ENCODE results near the gene FRMPD2. TPM values are rescaled to one million over a fixed set of nuclear protein-coding genes. Genes with fewer than 3 reads are reported as not detected.

Gene FRMPD2, protein sequence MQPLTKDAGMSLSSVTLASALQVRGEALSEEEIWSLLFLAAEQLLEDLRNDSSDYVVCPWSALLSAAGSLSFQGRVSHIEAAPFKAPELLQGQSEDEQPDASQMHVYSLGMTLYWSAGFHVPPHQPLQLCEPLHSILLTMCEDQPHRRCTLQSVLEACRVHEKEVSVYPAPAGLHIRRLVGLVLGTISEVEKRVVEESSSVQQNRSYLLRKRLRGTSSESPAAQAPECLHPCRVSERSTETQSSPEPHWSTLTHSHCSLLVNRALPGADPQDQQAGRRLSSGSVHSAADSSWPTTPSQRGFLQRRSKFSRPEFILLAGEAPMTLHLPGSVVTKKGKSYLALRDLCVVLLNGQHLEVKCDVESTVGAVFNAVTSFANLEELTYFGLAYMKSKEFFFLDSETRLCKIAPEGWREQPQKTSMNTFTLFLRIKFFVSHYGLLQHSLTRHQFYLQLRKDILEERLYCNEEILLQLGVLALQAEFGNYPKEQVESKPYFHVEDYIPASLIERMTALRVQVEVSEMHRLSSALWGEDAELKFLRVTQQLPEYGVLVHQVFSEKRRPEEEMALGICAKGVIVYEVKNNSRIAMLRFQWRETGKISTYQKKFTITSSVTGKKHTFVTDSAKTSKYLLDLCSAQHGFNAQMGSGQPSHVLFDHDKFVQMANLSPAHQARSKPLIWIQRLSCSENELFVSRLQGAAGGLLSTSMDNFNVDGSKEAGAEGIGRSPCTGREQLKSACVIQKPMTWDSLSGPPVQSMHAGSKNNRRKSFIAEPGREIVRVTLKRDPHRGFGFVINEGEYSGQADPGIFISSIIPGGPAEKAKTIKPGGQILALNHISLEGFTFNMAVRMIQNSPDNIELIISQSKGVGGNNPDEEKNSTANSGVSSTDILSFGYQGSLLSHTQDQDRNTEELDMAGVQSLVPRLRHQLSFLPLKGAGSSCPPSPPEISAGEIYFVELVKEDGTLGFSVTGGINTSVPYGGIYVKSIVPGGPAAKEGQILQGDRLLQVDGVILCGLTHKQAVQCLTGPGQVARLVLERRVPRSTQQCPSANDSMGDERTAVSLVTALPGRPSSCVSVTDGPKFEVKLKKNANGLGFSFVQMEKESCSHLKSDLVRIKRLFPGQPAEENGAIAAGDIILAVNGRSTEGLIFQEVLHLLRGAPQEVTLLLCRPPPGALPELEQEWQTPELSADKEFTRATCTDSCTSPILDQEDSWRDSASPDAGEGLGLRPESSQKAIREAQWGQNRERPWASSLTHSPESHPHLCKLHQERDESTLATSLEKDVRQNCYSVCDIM (N-terminal part only)
- total RNA-seq (ENCODE audit: low replicate concordance): 0.80 and 1.1 TPM in 2 replicates
- long read RNA-seq, partial matches to known transcripts: 2 of 4 reads
- long read RNA-seq, other reads (novel, unspliced or antisense): 2 of 4 reads

DNA sequence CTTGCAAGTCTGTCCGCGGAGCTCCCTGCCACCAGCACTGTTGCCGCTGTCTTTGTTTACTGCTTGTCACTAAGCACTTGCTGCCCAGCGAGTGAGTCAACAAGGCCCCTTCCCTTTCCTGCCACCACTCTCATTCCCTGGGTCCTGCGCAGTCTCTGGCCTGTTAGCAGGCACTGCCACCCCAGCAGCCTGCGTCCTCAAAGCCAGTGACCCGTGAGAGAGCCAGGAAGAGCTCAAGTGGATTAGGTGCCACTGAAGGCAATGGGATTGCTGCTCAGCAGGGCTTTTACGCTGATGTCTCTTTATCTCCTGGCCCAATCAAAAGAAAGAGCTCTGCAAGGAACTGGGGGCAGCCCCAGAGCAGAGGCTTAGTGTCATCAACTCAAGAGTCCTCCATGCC is at the start of gene FRMPD2:
Gene FRMPD2, minus strand, starts transcription at position 61 of the 400 bp plus-strand sequence. CDS start 129 bp downstream, outside the sequence.
- no peaks in the 10 kb centered on the region for H3K9me3 Mint-ChIP-seq
- H3K27ac Mint-ChIP-seq: no peak within 1 kb of the TSS
- no peak within 1 kb of the TSS for H3K4me3 Mint-ChIP-seq
- no peaks in the 10 kb centered on the region for H3K4me1 Mint-ChIP-seq (ENCODE audit: unreplicated experiment)
- peaks cover 21% of the 10 kb centered on the region for H3K27me3 Mint-ChIP-seq
- H3K36me3 Mint-ChIP-seq: no peaks in the 10 kb centered on the region
- DNase-seq (ENCODE audit: extremely low spot score, unreplicated experiment): no peak
- TF ChIP-seq, protein P1, sequence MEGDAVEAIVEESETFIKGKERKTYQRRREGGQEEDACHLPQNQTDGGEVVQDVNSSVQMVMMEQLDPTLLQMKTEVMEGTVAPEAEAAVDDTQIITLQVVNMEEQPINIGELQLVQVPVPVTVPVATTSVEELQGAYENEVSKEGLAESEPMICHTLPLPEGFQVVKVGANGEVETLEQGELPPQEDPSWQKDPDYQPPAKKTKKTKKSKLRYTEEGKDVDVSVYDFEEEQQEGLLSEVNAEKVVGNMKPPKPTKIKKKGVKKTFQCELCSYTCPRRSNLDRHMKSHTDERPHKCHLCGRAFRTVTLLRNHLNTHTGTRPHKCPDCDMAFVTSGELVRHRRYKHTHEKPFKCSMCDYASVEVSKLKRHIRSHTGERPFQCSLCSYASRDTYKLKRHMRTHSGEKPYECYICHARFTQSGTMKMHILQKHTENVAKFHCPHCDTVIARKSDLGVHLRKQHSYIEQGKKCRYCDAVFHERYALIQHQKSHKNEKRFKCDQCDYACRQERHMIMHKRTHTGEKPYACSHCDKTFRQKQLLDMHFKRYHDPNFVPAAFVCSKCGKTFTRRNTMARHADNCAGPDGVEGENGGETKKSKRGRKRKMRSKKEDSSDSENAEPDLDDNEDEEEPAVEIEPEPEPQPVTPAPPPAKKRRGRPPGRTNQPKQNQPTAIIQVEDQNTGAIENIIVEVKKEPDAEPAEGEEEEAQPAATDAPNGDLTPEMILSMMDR (conservative IDR thresholded peaks at IDR 0.05): no peak

DNA sequence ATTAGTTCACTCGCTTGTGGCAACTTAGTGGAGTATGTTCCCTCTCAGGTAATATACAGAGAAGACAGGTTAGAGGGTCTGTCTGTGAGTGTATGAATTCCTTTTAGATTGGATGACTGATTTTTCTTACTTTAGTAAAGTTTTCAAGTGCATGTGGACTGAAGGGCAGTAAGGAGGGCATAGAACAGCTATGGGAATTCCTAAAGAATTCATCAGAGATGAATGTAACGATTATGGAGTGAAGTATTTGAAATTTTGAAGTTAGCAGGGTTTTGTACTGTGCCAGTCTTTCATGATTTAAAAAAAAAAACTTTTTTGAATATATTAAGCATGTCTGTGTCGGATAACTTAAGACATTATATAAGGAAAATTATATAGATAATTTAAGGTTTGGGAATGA is 47.5 kb upstream of the FRMPD2 start:
- TF ChIP-seq, protein P1 (conservative IDR thresholded peaks at IDR 0.05): no peak
- peaks cover 3% of the 10 kb centered on the region for H3K4me1 Mint-ChIP-seq (ENCODE audit: unreplicated experiment)
- H3K27me3 Mint-ChIP-seq: no peaks in the 10 kb centered on the region
- no peak overlapping the region for H3K4me3 Mint-ChIP-seq
- H3K36me3 Mint-ChIP-seq: peaks cover 20% of the 10 kb centered on the region
- H3K9me3 Mint-ChIP-seq: no peaks in the 10 kb centered on the region
- no peak for DNase-seq (ENCODE audit: extremely low spot score, unreplicated experiment)
- no peak overlapping the region for H3K27ac Mint-ChIP-seq

DNA sequence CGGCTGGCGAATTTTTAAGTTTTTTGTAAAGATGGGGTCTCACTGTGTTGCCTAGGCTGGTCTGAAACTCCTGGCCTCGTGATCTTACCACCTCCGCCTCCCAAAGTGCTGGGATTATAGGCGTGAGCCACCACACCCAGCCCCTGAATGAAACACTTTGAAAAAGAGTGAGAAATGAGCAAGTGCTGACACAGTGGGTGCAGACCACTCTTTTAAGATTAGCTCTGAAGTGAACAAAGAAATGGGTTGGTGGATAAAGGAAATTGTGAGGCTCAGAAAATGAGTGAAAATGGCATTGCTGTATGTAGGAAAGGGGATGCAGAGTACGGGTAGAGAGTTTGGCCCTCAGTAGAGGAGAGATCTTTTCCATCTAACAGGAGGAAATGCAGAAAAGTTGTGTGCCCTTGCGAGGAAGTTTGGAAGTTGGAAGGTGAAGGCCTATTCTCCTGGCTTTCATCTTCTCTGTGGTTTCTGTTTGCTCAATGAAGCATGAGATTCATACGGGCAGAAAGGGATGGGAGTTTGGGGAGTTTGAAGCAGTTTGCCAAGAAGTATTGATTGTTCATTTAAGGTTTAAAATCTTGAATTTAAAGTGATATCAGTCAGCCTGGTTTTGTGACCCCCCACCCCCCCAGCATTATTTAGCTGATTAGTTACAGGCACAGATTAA is 43.0 kb upstream of the FRMPD2 start:
- TF ChIP-seq, protein P1 (conservative IDR thresholded peaks at IDR 0.05): no peak
- Mint-ChIP-seq H3K4me3 (no peak overlapping the region), H3K9me3 (no peaks in the 10 kb centered on the region), H3K27ac (no peak overlapping the region), H3K27me3 (no peaks in the 10 kb centered on the region), H3K4me1 (ENCODE audit: unreplicated experiment) (no peaks in the 10 kb centered on the region), H3K36me3 (peaks cover 9% of the 10 kb centered on the region)
- no peak for DNase-seq (ENCODE audit: extremely low spot score, unreplicated experiment)

DNA sequence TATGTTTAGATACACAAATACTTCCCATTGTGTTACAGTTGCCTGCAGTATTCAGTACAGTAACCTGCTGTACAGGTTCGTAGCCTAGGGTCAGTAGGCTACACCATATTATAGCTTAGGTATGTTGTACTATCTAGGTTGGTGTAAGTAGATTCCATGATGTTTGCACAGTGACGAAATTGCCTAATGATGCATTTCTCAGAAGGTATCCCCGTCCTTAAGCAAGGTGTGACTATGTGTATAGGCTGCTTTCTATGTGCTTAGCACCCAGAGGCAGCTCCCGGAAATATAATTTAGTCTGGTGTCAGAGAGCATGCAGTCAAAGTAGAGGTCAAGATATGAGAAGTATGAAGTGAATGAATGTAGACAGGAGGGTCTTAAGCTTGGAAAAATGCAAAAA is 41.7 kb upstream of the FRMPD2 start:
- Mint-ChIP-seq H3K9me3 (no peaks in the 10 kb centered on the region), H3K36me3 (peaks cover 14% of the 10 kb centered on the region), H3K4me1 (ENCODE audit: unreplicated experiment) (no peaks in the 10 kb centered on the region), H3K27ac (no peak overlapping the region), H3K27me3 (no peaks in the 10 kb centered on the region), H3K4me3 (no peak overlapping the region)
- TF ChIP-seq, protein P1 (conservative IDR thresholded peaks at IDR 0.05): no peak
- no peak for DNase-seq (ENCODE audit: extremely low spot score, unreplicated experiment)

All from type B pancreatic cell (in vitro differentiated cells).